ENCODE measurements around the gene TMPRSS4.

Gene TMPRSS4

GRCh38 chr11:118157186-118157895, 80.5 kb downstream of the TMPRSS4 start:
- DNase-seq, result no peak

DNA sequence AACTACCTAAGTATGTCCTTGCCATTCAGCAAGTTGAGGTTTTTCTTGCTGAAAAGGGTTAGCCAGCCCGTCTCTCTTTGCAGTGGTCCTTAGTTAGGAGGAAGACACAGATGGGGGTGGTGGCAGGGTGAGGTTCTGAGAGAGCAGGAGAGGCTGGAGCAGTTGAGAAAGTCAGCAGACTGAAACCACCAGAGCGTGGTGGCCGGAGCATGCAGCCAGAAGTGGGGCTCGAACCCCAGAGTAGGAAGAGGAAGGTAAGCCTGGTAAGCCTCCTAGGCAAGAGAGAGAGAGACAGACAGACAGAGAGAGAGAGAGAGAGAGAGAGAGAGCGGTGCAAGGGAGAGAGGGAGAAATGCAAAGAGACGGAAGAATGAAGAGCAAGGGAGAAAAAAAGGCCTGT, 84.9 kb downstream of the TMPRSS4 start:
- no peak for DNase-seq

DNA sequence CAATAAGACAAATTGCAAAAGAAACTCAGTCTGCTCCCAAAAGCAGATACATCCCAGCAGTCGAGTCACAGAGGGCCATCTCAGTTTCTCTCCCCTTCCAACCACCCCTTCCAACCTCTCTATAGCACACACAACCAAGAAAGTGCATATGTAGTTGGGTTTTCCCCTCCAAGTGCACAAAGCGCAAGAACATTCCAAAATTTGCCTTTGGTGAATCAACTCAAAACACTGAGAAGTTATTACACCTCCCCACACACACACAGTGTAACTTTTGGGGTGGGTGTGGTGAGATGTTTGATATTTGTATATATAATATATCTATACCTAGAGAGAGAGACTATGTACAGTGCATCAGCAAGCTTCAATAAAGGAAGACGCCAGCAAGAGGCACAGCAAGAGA, 86.0 kb downstream of the TMPRSS4 start:
- DNase-seq, result no peak

DNA sequence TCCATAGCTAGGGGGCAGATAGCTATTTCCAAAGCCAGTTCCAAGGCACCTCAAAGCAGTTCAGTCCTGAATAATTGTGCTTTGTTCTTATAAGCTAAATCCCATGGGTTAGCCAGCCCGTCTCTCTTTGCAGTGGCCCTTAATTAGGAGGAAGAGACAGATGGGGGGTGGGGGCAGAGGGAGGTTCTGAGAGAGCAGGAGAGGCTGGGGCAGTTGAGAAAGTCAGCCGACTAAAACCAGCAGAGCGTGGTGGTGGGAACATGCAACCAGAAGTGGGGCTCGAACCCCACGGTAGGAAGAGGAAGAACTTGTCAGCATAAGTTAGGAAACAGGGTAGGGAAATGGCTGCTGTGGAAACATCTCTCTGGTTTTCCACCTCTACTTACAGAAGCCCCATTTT, 86.6 kb downstream of the TMPRSS4 start:
- no peak for DNase-seq

DNA sequence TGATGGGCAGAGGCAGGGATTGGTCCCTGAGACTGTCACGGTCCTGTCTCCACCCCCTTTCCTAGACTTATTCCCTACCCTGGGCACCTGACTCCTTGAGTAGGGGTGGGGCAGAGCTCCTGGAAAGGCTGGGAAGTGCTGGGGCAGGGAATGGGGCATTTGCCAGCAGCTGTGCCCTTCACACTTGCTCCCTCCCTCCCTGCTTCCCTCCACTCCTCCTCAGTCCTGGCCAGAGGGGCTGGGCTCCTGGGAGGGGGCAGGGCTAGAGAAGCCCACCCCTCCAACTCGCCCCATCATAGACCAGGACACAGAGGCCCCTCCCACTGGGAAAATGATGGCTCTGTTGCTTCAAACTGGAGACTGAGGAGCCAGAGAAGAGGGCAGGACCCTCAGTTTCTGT, 88.0 kb downstream of the TMPRSS4 start:
- DNase-seq, result no peak

- DNase-seq, result no peak
These were observed 89.8 kb downstream of the TMPRSS4 start for GRCh38 chr11:118166641-118167040.

GRCh38 chr11:118167253-118167652, 90.4 kb downstream of the TMPRSS4 start:
- no peak for DNase-seq

GRCh38 chr11:118167906-118168305, 91.0 kb downstream of the TMPRSS4 start:
- DNase-seq, result no peak

DNA sequence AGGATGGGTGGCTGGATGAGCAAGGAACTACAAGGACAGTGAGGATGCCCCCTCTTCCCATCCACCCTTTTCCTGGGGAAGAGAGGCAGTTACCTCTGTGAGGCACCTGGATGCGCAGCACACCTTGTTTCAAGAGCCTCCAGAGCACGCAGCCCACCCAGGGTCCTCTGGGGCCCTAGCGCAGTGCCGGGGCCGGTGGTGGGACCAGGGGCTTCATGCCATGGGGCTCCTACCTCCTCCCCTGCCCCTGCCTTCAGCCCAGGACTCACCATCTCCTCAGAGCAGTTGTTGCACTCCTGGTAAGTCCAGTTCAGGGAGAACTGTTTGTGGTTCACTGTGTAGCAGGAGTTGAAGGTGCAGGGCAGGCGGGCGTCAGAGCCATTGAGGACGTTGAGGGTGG, 91.4 kb downstream of the TMPRSS4 start:
- DNase-seq, result no peak

- no peak for DNase-seq
These were observed 91.9 kb downstream of the TMPRSS4 start for GRCh38 chr11:118168751-118169150.

DNA sequence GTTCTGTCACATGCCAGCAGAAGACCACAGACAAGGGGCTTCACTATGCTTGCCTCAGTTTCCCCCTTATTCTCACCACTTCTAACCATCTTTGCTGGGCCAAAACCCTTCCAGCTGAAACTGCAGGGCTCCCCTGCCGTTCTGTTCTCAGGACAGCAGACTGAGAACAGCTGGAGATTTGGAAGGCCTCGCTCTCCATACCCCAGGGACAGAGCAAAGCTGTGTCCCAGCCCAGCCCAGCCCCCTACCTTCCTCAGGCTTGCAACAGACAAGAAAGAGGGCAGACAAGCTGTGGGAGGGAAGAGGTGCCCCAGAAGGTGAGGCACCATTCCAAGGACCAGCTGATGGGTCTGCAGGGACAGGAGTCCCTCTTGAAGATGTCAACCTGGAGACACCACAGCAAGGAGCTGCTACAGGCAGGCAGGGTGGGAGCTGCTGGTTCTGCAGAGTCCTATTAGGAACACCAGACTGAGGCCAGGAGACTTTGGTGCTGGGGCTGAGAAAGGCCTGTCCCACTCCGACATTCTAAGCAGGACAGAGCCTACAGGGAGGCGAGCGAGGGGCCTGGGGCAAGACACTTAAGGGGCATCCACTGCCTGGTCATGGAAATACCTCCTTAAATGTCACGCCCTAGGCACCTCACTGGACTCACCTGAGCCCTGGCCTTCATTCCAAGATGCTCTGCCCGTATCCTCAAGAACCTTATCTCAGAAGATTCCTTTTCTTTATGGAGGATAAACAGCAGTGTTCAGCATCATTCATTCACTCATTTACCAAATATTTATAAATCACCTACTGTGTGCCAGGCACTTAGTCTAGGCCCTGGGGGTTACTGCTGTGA, 92.6 kb downstream of the TMPRSS4 start:
- DNase-seq, result no peak

- DNase-seq, result no peak
These were observed 93.4 kb downstream of the TMPRSS4 start for GRCh38 chr11:118170231-118170630.

DNA sequence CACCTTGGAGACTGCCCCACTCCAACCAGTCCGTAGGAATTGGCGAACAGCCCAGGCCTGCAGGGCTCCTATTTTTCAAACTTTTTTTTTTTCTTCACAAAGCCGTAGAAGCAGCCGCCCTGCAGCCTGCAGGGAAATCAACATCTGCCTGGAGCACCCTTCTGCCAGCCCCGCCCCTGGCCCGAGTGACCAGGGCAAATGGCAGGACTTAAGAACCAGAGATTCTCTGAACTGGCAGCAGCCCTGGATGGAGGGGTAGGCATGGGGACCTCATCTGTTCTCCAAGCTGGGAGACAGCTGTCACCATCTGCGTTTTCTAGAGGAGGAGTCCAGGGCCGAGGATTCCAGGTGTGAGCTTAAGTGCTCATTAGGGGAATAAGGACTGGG, 94.0 kb downstream of the TMPRSS4 start:
- DNase-seq, result no peak
